Loucy (cell line): ENCODE results near the gene MMAB.

ENCODE experiments used
- H2AFZ ChIP-seq: fragments of 200-600 bp; sonication (generic); 2 replicates; pipeline ENCODE4 v1.6.0; 2016; ENCODE audit warnings: antibody characterized with exemption, mild to moderate bottlenecking, low read length, moderate library complexity
- H3F3A ChIP-seq: fragments of 200-600 bp; 2 replicates; pipeline ENCODE4 v1.6.0; 2016; ENCODE audit warnings: antibody characterized with exemption, low read depth, mild to moderate bottlenecking
- H3K27me3 ChIP-seq: fragments of 200-600 bp; sonication (generic); 2 replicates; pipeline ENCODE4 v1.6.1; 2014; ENCODE audit warnings: low read length, mild to moderate bottlenecking; ENCODE audit not compliant: insufficient read depth, poor library complexity, severe bottlenecking
- H3K36me3 ChIP-seq: fragments of 200-600 bp; sonication (generic); 2 replicates; pipeline ENCODE4 v1.6.1; 2016; ENCODE audit warnings: low read length; ENCODE audit not compliant: insufficient read depth
- H3K4me1 ChIP-seq: fragments of 200-600 bp; sonication (generic); 2 replicates; pipeline ENCODE4 v1.5.1; 2014; ENCODE audit warnings: low read length, mild to moderate bottlenecking; ENCODE audit not compliant: insufficient read depth, poor library complexity, severe bottlenecking
- H3K4me2 ChIP-seq: fragments of 200-600 bp; sonication (generic); 2 replicates; pipeline ENCODE4 v1.6.0; 2014; ENCODE audit warnings: antibody characterized with exemption, low read length, low read depth, mild to moderate bottlenecking; ENCODE audit not compliant: poor library complexity, severe bottlenecking
- H3K4me3 ChIP-seq: fragments of 200-600 bp; sonication (generic); 2 replicates; pipeline ENCODE4 v1.5.1; 2014; ENCODE audit warnings: low read length, mild to moderate bottlenecking, mixed read lengths; ENCODE audit not compliant: poor library complexity, severe bottlenecking
- H3K79me2 ChIP-seq: fragments of 200-600 bp; sonication (generic); 2 replicates; pipeline ENCODE4 v1.6.1; 2014; ENCODE audit warnings: low read length; ENCODE audit not compliant: insufficient read depth
- H3K9ac ChIP-seq: fragments of 200-600 bp; sonication (generic); 2 replicates; pipeline ENCODE4 v1.6.0; 2014; ENCODE audit warnings: mild to moderate bottlenecking, low read depth, low read length, moderate library complexity; ENCODE audit not compliant: poor library complexity, severe bottlenecking
- H3K9me2 ChIP-seq: fragments of 200-600 bp; sonication (generic); replicated peaks from 2 replicates; pipeline ENCODE4 v1.6.1; 2016; ENCODE audit warnings: low read depth, low read length, mixed read lengths
- H3K9me3 ChIP-seq: fragments of 200-600 bp; sonication (generic); 2 replicates; pipeline ENCODE4 v1.6.1; 2014; ENCODE audit warnings: mild to moderate bottlenecking, antibody characterized with exemption, low read length, low read depth; ENCODE audit not compliant: insufficient read depth
- H4K20me1 ChIP-seq: fragments of 200-600 bp; sonication (generic); 2 replicates; pipeline ENCODE4 v1.6.0; 2014; ENCODE audit warnings: antibody characterized with exemption, low read length, mild to moderate bottlenecking; ENCODE audit not compliant: insufficient read depth, poor library complexity, severe bottlenecking
- EZH2phosphoT487 ChIP-seq: fragments of 200-600 bp; IDR thresholded peaks from 2 replicates; pipeline ENCODE4 v1.6.1; 2018; ENCODE audit warnings: antibody characterized with exemption, mild to moderate bottlenecking, moderate library complexity, borderline replicate concordance
- TF ChIP-seq, protein P1 (sequence below): fragments of 200-600 bp; sonication (generic); conservative IDR thresholded peaks from 2 replicates; pipeline ENCODE4 v1.5.1; 2014; ENCODE audit warnings: mild to moderate bottlenecking, antibody characterized with exemption, low read length

The MMAB gene

DNA sequence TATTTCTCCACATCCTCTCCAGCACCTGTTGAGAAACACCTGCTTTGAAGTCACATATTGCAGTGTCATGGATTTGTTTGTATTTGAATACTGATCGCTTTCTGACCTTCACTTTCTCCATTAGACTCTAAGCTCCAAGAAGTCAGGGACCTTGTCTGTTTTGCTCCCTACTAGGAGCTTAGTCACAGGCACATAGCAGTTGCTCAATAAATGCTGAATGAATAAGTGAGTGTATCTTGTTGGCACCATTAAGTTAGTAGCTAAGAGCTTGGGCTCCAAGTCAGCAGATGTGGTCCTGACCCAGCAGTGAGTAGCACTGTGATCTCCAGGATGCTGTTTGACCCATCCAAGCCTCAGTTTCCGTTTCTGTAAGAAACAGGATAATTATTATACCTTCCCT, 10.4 kb upstream of the MMAB start:
- Histone ChIP-seq H3F3A (no peaks in the 10 kb centered on the region), H3K9me2 (no peaks in the 10 kb centered on the region), H3K4me2 (no peak overlapping the region), H3K36me3 (peaks cover 51% of the 10 kb centered on the region; the same call in 1 of the 2 replicates), H3K4me3 (no peak overlapping the region), H3K27me3 (no peaks in the 10 kb centered on the region), H4K20me1 (no peaks in the 10 kb centered on the region), H2AFZ (no peak overlapping the region), H3K4me1 (no peaks in the 10 kb centered on the region), H3K9me3 (no peaks in the 10 kb centered on the region), H3K9ac (no peak overlapping the region), H3K79me2 (no peaks in the 10 kb centered on the region)
- TF ChIP-seq EZH2phosphoT487 = no peak
- TF ChIP-seq, protein P1, sequence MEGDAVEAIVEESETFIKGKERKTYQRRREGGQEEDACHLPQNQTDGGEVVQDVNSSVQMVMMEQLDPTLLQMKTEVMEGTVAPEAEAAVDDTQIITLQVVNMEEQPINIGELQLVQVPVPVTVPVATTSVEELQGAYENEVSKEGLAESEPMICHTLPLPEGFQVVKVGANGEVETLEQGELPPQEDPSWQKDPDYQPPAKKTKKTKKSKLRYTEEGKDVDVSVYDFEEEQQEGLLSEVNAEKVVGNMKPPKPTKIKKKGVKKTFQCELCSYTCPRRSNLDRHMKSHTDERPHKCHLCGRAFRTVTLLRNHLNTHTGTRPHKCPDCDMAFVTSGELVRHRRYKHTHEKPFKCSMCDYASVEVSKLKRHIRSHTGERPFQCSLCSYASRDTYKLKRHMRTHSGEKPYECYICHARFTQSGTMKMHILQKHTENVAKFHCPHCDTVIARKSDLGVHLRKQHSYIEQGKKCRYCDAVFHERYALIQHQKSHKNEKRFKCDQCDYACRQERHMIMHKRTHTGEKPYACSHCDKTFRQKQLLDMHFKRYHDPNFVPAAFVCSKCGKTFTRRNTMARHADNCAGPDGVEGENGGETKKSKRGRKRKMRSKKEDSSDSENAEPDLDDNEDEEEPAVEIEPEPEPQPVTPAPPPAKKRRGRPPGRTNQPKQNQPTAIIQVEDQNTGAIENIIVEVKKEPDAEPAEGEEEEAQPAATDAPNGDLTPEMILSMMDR = no peak

DNA sequence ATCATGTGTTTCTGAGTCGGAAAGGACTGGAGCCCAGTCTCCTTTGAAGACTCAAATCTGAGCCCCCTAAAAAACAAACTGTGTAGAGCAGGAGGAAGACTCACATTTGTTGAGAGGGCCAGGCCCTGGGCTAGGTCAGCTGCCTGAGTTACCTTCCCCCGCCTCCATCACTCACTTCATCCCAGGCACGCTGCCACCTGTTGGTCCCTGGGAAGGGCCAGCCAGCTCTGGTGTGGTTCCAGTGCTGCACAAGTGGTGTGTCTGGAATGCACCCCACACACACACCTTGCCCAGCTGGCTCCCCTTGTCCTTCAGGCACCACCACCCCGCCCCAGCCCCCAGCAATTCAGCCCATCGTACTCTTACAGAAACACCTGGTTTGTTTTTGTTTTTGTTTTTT, 9.3 kb upstream of the MMAB start:
- H3K36me3 ChIP-seq = peaks cover 49% of the 10 kb centered on the region; the same call in 1 of the 2 replicates
- no peak overlapping the region for H3K4me3 ChIP-seq
- H3K9ac ChIP-seq = no peak overlapping the region
- H4K20me1 ChIP-seq = no peaks in the 10 kb centered on the region
- no peaks in the 10 kb centered on the region for H3F3A ChIP-seq
- H3K79me2 ChIP-seq = no peaks in the 10 kb centered on the region; the same call in 1 of the 2 replicates
- H3K9me2 ChIP-seq = no peaks in the 10 kb centered on the region
- no peaks in the 10 kb centered on the region for H3K9me3 ChIP-seq
- H3K4me2 ChIP-seq = no peak overlapping the region
- no peak for TF ChIP-seq EZH2phosphoT487
- TF ChIP-seq, protein P1 = no peak
- no peaks in the 10 kb centered on the region for H3K4me1 ChIP-seq
- H3K27me3 ChIP-seq = no peaks in the 10 kb centered on the region
- no peak overlapping the region for H2AFZ ChIP-seq

DNA sequence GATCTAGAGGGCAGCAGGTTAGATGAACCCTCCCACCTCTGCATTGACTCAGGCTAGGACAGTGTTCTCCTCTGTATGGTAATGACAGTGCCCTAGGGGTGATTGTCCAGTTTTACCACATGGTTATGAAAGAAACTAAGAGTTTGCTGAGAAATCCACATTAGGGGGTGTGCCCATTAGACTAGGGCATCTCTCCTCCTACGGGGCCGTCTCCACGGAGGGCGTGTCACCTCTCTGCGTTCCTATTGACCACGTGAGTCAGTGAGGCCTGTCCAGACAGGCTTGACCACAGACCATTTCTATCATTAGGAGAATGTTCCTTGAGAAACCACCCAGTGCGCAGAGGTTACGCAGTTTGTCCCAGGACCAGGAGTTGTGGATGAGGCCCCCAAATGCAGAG, 8.6 kb upstream of the MMAB start:
- H3K79me2 ChIP-seq = no peaks in the 10 kb centered on the region; the same call in 1 of the 2 replicates
- H3K4me2 ChIP-seq = no peak overlapping the region
- H3K4me3 ChIP-seq = no peak overlapping the region

More for the DNA sequence above, 8.6 kb upstream of the MMAB start:
- peaks cover 49% of the 10 kb centered on the region; the same call in 1 of the 2 replicates for H3K36me3 ChIP-seq
- H3K4me1 ChIP-seq = no peaks in the 10 kb centered on the region
- TF ChIP-seq EZH2phosphoT487 = no peak
- TF ChIP-seq, protein P1 = no peak
- no peaks in the 10 kb centered on the region for H3K9me3 ChIP-seq
- H3K9me2 ChIP-seq = no peaks in the 10 kb centered on the region
- no peak overlapping the region for H2AFZ ChIP-seq
- H4K20me1 ChIP-seq = no peaks in the 10 kb centered on the region
- no peaks in the 10 kb centered on the region for H3K27me3 ChIP-seq
- no peak overlapping the region for H3K9ac ChIP-seq
- no peaks in the 10 kb centered on the region for H3F3A ChIP-seq
